Muscle of back (tissue), 11 donors: ENCODE data around the gene CLSTN2. TPM values are rescaled to one million over a fixed set of nuclear protein-coding genes. Genes with fewer than 3 reads are reported as not detected.
A peak's percentile ranks its signal among the peaks of the same experiment; 100 is the strongest.

ENCODE experiments used
- DNase-seq, 3 donors: peaks; one replicate each; pipeline versions ENCODE4 v3.0.0 to v3.0.0-alpha.2; 2013
- polyA plus RNA-seq, 10 donors: library from polyadenylated mRNA; unstranded; fragments of 120-200 nt; gene quantifications; one replicate each; pipeline ENCODE4 v1.2.1, GENCODE V29; 2013; ENCODE audit not compliant: insufficient read length in 10 of 10

Gene CLSTN2
- polyA plus RNA-seq, 10 donors = 1.7 to 4.6 (median 3.1) TPM

GRCh38 chr3:140148824-140149390 is 213.9 kb downstream of the CLSTN2 start:
- no peak for DNase-seq

DNA sequence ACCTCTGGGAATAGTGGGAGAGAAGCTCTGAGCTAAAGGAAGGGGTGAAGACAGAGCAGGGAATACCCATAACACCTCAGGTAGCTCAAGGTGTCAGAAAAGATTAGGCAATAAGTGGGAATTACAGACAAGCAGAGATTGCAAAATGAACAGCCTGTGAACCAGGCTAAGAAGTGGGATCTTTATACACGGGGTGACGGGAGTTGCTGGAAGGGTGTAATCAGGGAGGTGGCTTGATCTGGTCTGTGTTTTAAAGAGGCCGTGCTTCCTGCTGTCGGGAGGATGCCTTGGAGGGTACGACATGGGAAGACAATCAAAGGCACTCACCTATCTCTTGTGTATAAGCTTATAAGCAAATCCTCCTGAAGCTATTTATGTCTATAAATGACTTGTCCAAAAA is 216.3 kb downstream of the CLSTN2 start:
- no peak for DNase-seq

- no peak for DNase-seq
Measured at GRCh38 chr3:140152851-140153639, 218.1 kb downstream of the CLSTN2 start.

DNA sequence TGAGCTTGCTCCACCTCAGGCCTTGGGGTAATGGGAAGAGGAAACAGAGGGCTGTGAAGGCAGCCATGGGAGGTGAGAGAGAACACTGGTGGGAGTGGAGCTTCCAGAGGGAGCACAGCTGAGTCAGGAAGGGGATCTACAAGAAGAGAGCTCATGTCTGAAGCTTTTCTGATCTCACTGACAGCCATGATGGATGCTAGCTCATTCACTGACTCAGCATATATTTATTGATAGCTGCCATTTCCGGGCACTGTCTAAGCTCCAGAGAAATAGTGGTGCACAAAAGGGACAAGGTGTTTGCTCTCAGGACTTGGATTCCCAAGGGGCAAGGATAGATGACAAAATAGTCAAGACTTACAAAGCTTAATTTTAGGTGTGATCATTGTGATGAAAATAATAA is 218.8 kb downstream of the CLSTN2 start:
- no peak for DNase-seq

DNA sequence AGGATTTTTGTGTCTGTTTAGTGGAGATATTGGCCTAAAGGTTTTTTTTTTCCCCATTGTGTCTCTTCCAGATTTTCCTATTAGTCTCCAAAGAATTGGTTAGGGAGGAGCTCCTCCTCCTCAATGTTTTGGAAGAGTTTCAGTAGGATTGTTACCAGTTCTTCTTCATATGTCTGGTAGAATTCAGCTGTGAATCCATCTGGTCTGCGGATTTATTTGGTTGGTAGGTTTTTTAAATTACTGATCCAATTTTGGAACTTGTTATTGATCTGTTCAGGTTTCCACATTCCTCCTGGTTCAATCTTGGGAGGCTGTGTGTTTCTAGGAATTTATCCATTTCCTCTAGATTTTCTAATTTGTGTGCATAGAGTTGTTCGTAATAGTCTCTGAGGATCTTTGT is 222.2 kb downstream of the CLSTN2 start:
- DNase-seq = no peak

- DNase-seq = no peak
Measured at GRCh38 chr3:140159646-140160045, 224.7 kb downstream of the CLSTN2 start.

- no peak for DNase-seq
Measured at GRCh38 chr3:140160553-140160952, 225.6 kb downstream of the CLSTN2 start.

GRCh38 chr3:140162551-140162950 is 227.6 kb downstream of the CLSTN2 start:
- DNase-seq = no peak

DNA sequence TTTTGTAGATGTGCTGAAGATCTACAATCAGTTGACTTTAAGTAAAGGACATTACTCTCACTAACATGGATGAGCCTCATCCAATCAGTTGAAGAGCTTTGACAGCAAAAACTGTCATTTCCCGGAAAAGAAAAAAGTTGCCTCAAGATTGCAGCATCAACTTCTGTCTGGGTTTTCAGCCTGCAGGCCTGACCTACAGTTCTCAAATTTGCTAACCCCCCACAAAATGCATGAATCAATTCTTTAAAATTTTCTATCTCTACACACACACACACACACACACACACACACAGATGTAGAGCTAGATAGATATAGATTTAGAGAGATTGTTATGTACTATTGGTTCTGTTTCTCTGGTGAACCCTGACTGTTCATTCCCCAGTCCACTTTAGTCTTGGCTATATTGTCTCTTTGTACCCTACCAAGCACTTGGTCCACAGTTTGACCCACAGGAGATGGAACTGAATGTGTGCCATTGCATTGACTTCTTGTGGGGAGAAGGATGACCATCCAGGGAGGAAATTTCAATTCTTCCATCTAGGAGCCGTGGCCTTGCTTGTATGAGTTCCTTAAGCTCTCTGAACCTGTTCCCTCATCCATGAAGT is 228.3 kb downstream of the CLSTN2 start:
- DNase-seq = no peak

- DNase-seq = no peak
Measured at GRCh38 chr3:140164156-140164555, 229.2 kb downstream of the CLSTN2 start.

GRCh38 chr3:140164922-140165590 is 230.1 kb downstream of the CLSTN2 start:
- DNase-seq = no peak

- no peak for DNase-seq
Measured at GRCh38 chr3:140165781-140166180, 230.8 kb downstream of the CLSTN2 start.

- no peak for DNase-seq
Measured at GRCh38 chr3:140166861-140167599, 232.0 kb downstream of the CLSTN2 start.

- DNase-seq = no peak
Measured at GRCh38 chr3:140167600-140168281, 232.8 kb downstream of the CLSTN2 start.

DNA sequence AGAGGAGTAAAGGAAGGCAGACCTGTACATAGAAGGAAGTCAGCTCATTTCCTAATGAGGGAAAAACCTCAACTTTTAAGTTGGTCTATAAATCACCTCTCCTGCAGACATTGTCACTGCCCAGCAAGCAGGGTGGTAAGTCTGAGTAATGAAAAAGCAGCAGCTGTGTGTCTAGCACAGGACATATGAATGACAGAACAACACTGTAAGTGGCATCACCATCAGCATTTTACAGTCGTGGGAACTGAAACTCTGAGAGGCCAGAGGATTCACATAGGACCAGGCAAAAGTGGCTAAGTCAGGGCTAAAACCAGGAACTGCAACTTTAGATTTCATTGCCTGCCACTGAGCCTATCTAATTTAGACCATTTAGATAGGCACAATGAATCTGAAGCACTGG is 235.6 kb downstream of the CLSTN2 start:
- DNase-seq = no peak

DNA sequence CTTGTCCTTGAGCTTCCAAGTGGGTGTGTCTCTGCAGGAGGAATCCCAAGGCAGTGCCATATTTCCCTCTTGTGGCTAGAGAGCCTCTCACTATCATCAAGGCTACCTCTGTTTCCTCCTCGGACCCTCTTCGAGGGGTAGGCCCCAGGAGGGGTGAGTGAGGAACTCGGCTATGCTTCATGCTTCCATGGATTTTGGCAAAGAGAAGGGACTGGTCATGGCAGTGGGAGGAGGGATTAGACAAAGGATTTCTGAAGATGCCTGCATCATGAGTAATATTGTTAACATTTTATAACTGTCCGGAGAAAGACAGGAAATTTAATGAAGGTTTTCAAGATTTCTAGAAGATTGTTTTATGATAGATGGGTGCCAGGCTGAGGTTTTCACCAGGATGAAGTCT is 241.5 kb downstream of the CLSTN2 start:
- DNase-seq = no peak

DNA sequence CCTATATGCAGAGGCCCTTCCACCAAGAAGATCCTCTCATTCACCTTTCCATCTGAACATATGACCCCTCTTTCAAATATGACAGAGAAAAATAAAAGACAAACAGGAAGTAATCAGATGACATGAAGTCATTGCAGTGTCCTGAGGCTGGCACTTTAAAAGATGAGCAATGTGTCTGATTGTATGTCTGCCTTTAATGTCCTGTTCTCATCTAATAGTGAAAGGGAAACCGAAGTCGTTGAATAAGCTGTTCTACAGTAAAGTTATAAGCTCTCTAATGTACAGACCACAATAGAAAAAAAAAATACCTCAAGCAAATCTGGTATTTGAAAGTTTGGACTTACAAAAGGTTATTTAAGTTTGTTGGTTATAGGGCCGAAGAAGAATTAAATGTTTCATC is 243.0 kb downstream of the CLSTN2 start:
- no peak for DNase-seq

GRCh38 chr3:140178482-140178881 is 243.5 kb downstream of the CLSTN2 start:
- no peak for DNase-seq

GRCh38 chr3:140180603-140181002 is 245.6 kb downstream of the CLSTN2 start:
- DNase-seq = no peak

GRCh38 chr3:140185375-140185774 is 250.4 kb downstream of the CLSTN2 start:
- no peak for DNase-seq

- peak; percentile 79 to 83 (median 80) for DNase-seq
Measured at GRCh38 chr3:140186421-140186920, 251.5 kb downstream of the CLSTN2 start.
